Choroid plexus epithelial cell (primary cell): ENCODE results near the gene TOR2A.

Experiments used
- DNase-seq: peaks from one replicate; pipeline ENCODE4 v3.0.0-alpha.2; 2010; ENCODE audit warnings: low read depth
- H3K4me3 ChIP-seq: 2 replicates; pipeline ENCODE4 v1.5.1; 2011; ENCODE audit warnings: low read depth, mild to moderate bottlenecking, control low read depth, low read length, moderate library complexity
- CTCF ChIP-seq: conservative IDR thresholded peaks from 2 replicates; pipeline ENCODE4 v1.5.1; 2011; ENCODE audit warnings: low read depth, mild to moderate bottlenecking, control low read depth, inconsistent platforms, low read length, moderate library complexity

Gene TOR2A

GRCh38 chr9:127778280-127779135, 43.4 kb upstream of the TOR2A start, which contains the start of gene SH2D3C:
Gene SH2D3C, minus strand, starts transcription at chr9:127778666. Its CDS starts 39 bp downstream, at chr9:127778627.
- H3K4me3 ChIP-seq = no peak within 1 kb of the TSS
- TF ChIP-seq CTCF = no peak

GRCh38 chr9:127777368-127777980, 42.4 kb upstream of the TOR2A start:
- no peak for TF ChIP-seq CTCF
- no peak for DNase-seq
- no peak overlapping the region for H3K4me3 ChIP-seq

More at GRCh38 chr9:127778280-127779135, 43.4 kb upstream of the TOR2A start, which contains the start of gene SH2D3C:
- peak; percentile 28 for DNase-seq

GRCh38 chr9:127776924-127777289, 41.8 kb upstream of the TOR2A start:
- no peak for TF ChIP-seq CTCF
- DNase-seq = no peak
- H3K4me3 ChIP-seq = no peak overlapping the region

DNA sequence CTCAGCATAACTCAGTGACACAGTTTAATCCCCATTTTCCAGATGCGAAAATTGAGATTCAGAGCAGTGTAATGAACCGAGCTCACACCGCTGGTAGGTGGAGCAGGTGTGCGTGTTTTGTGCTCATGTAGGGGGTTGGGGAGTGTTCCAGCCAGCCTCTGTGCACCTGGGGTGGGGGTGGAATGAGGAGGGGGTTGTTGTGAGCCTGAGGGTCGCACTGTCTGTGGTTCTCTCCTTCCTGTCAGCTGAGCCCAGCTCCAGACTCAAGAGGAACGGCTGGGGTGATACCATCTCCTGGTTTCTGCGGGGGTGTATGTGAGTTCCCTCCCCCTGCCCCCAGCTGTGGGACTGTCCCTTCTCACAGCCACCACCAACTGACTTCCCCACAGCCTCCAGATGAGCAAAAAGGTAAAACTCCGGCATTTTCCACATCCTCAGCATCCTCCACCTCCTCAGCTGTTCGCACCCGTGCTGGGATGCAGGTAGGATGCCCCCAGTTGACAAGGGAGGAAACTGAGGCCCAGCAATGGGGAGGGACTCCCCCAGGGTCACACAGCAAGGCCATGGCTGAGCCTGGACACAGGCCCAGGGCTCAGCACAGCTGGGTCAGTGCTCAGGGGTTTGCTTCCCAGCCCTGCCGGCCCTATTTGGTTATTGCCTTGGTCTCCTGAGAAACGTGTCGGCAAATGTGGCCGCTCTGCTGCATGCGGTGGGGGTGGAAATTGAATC, 41.3 kb upstream of the TOR2A start:
- no peak overlapping the region for H3K4me3 ChIP-seq
- no peak for TF ChIP-seq CTCF
- no peak for DNase-seq

DNA sequence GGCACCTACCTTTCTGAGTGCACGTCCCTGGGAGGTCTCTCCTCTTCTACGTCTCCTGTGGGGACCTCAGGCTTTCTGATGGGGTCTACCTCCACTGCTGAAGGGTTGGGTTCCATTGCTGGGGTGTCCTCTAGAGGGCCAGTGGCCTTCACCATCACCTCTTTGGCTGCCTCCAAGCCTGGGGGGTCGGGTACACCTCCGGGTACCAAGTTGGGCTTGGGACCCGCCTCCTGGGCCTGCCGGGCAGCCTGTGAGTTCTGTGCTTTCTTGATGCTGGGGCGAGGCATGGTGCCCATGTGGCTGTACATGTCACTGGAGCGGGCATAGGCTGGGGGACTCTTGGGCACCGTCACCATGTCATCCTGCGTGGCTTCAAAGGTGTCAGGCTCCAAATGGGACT, 38.9 kb upstream of the TOR2A start:
- DNase-seq = no peak
- no peak overlapping the region for H3K4me3 ChIP-seq
- no peak for TF ChIP-seq CTCF

- DNase-seq = no peak
- TF ChIP-seq CTCF = no peak
- H3K4me3 ChIP-seq = no peak overlapping the region
These were observed 38.2 kb upstream of the TOR2A start for GRCh38 chr9:127773272-127773671.
